Duodenal mucosa (tissue), 2 donors: Measurements from ENCODE around the gene SRSF1.
A peak's percentile ranks its signal among the peaks of the same experiment; 100 is the strongest.

Experiments
- H3K27ac ChIP-seq: one replicate; pipeline ENCODE4 v1.7.0; 2013; ENCODE audit warnings: low read depth, low read length
- H3K27me3 ChIP-seq, 2 donors: one replicate each; pipeline ENCODE4 v1.7.0; 2013; ENCODE audit warnings: low read length in 2 of 2, control low read depth in 1 of 2; ENCODE audit not compliant: insufficient read depth in 2 of 2, control insufficient read depth in 1 of 2
- H3K36me3 ChIP-seq, 2 donors: one replicate each; pipeline ENCODE4 v1.7.0; 2013; ENCODE audit warnings: low read length in 2 of 2, control low read depth in 1 of 2; ENCODE audit not compliant: insufficient read depth in 2 of 2, control insufficient read depth in 1 of 2
- H3K4me1 ChIP-seq, 2 donors: one replicate each; pipeline ENCODE4 v1.7.0; 2013; ENCODE audit warnings: low read length in 2 of 2, control low read depth in 1 of 2; ENCODE audit not compliant: insufficient read depth in 2 of 2, control insufficient read depth in 1 of 2
- H3K4me3 ChIP-seq, 2 donors: one replicate each; pipeline ENCODE4 v1.7.0; 2013; ENCODE audit warnings: low read length in 2 of 2, low read depth in 1 of 2
- H3K9ac ChIP-seq, 2 donors: one replicate each; pipeline ENCODE4 v1.7.0; 2013; ENCODE audit warnings: low read length in 2 of 2, low read depth in 1 of 2
- H3K9me3 ChIP-seq, 2 donors: one replicate each; pipeline ENCODE4 v1.7.0; 2013; ENCODE audit warnings: low read length in 2 of 2, control low read depth in 1 of 2; ENCODE audit not compliant: control insufficient read depth in 1 of 2

The SRSF1 gene

DNA sequence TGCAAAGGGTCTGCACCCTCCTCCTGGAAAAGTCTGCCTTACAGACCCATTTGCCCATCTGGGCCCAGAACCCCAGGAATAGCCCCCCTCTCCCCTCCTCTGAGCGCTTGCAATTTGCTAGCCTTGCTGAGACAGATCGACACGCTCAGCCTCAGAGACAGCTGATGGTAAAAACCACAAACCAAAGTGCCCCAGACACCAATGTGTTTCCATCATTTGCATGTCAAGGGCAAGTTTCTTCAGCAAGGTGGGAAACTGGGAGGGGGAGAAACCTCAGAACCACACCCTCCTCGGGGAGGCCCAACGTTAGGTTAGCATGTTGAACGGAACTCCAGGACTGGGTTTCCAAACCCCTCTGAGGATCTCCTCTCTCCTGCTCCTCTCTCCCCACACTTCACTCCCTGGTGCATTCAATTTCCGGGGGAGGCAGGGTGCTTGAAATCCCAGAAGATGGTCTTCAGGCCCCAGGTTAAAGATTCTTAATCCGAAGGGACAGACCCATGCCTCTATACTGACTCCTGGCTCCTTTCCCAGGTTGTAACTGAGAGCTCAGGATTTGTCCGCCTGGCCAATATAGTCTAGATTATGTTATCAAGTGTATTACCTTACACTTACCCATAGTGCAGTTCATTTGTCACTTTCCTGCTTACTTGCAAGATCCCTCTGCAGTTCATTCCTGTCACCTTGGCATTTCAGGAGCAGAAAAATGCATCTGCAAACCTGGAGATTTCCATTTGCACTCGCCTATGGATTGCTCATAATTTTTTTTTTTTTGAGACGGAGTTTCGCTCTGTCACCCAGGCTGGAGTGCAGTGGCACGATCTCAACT, 50.5 kb downstream of the SRSF1 start:
- Histone ChIP-seq H3K4me3 (peak overlapping the region; percentile 70 to 73), H3K36me3 (no peaks in the 10 kb centered on the region), H3K9ac (peak overlapping the region in 1 of 2 donors; percentile 64), H3K27me3 (peaks cover 4 to 7% of the 10 kb centered on the region in 2 donors), H3K27ac (no peak overlapping the region), H3K4me1 (peaks cover 18 to 24% of the 10 kb centered on the region in 2 donors), H3K9me3 (no peaks in the 10 kb centered on the region)

DNA sequence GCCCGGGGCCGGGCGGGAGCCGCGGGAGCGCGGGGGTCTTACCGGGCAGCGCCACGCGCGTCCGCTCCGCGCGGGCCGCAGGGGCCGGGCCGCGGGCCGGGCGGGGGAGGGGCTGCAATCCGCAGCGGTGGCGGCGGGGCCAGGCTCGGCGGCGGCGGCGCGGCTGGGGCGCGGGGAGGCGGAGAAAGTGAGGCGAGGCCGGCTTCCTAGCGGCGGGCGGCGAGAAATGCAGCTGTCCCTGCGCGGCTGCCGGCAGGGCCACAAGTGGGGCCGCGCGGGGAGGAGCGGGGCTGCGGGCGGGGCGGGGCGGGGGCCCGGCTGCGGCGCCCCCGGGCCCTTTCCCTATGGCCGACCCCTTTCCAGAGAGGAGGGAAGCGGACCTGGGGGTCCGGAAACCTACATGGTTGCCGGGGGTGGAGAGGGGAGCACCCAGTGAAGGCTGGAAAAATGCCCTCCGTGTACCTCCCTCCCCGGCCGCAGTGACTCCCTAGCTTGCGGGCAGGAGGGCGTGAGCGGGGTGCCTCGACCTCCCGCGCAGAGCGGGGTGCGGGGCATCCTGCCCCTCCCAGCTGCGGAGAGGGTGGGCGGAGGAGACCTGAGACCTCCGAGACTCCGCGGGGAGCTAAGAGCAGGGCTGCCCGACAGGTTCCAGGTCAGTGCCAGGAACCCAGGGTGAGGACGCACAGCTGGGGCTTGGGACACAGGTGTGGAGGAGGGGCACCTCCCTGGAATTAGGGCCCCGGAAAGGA, 51.7 kb downstream of the SRSF1 start, which contains the start of gene CUEDC1:
TSS of gene CUEDC1 (minus strand) at position 230 of the 749 bp plus-strand sequence. CDS start 69,848 bp downstream, outside the sequence.
- H3K9me3 ChIP-seq: no peaks in the 10 kb centered on the region
- H3K9ac ChIP-seq: peak within 1 kb of the TSS; percentile 63 to 64
- no peaks in the 10 kb centered on the region for H3K36me3 ChIP-seq
- peak within 1 kb of the TSS; percentile 70 to 73 for H3K4me3 ChIP-seq
- H3K27me3 ChIP-seq: peaks cover 4 to 7% of the 10 kb centered on the region in 2 donors
- peaks cover 21 to 27% of the 10 kb centered on the region in 2 donors for H3K4me1 ChIP-seq
- peak within 1 kb of the TSS; percentile 84 for H3K27ac ChIP-seq

DNA sequence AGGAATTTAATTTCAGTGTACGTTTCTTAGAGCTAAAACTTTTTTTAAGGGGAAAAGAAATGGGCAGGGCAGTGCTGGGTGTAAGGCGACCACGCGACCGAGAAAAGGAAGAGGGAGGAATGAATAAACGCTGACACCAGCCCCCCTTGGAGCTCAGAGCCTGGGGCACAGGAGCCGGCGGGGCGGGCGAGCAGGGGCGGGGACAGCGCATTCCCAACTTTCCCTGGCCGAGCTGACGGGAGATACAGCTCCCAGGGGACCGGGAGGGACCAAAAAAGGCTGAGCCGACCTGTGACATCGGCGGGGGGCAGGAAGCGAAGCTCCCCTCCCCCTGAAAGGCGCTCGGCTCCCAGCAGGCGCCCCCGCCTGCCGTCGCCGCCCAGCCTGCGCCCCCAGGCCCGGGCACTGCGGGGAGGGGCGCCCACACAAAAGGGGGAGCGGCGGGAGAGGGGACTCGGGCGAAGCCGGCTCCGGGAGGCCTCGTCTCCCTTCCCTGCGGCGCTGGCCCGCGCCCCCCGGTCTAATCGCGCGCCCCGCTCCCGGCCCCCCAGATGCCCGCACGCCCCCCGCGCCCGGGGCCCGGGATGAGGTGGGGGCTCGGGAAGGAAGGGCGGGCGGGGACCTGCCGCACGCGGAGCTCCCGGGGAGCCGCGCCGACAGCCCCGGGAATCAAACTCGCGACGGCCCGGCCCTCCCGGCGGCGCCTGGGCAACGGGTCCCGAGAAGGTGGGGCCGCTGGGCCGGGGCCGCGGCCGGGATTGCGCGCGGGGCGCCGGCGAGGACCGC, 52.5 kb downstream of the SRSF1 start:
- Histone ChIP-seq H3K27me3 (peaks cover 4 to 7% of the 10 kb centered on the region in 2 donors), H3K36me3 (no peaks in the 10 kb centered on the region), H3K9me3 (no peaks in the 10 kb centered on the region), H3K9ac (peak overlapping the region; percentile 43 to 49), H3K4me3 (peak overlapping the region; percentile 56 to 61), H3K27ac (peak overlapping the region; percentile 84), H3K4me1 (peaks cover 21 to 31% of the 10 kb centered on the region in 2 donors)

DNA sequence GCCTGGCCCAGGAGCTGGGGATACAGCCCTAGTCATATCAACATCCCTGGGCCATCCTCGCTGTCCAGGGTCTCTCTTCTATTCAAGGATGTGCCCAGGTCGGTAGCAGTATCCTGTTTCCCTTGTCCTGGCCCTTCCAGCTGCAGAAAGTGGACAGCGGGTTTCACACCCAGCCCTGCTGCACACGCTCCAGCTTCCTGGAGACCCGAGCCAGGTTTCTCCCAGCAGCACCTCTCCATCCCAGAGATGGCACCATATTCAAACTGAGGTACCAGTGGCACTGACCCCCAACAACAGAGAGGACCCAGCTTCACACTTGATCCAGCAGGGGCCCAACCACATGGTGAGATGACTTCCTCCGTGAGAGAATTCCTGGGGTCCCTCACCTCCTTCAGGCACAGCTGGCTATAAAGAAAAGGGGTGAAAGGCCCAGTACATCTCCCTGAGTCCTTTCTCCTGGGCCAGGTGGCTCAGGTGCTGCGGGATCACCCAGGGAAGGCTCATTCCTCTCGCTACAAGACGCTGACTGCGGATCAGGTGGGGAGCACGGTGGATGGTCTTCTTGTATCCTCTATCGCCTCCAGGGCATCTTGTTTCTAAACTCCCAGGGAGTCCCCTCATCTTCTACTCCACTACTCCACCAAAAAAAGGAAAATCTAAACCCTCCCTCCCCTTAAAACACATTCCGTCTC, 53.2 kb downstream of the SRSF1 start:
- Histone ChIP-seq H3K4me1 (peaks cover 25 to 35% of the 10 kb centered on the region in 2 donors), H3K9ac (peak overlapping the region in 1 of 2 donors; percentile 49), H3K36me3 (no peaks in the 10 kb centered on the region), H3K27ac (peak overlapping the region; percentile 84), H3K27me3 (peaks cover 4 to 5% of the 10 kb centered on the region in 2 donors), H3K9me3 (no peaks in the 10 kb centered on the region), H3K4me3 (peak overlapping the region; percentile 56 to 61)
